Frontal cortex (tissue), 4 donors: ENCODE measurements around the gene BRAF. TPM values are rescaled to one million over a fixed set of nuclear protein-coding genes. Genes with fewer than 3 reads are reported as not detected.
"Not testable (repeated sequence)": the region's sequence is repeated elsewhere in the genome, so short reads cannot be mapped to it uniquely, and the experiment has no call there.

ENCODE experiments used
- DNase-seq, 2 donors: peaks; one replicate each; pipeline ENCODE4 v3.0.0; 2012; ENCODE audit warnings: low spot score in 2 of 2
- FAIRE-seq: peaks from 2 replicates; lab custom pipeline; 2012; peaks lifted over from hg19 to GRCh38; lab: Jason Lieb, UNC
- total RNA-seq: library from RNA; depleted of rRNA; stranded (reverse); fragments of >200 nt; gene quantifications from one replicate; pipeline ENCODE4 v1.2.3, GENCODE V29; 2014
- donor health status: control.
- donor health status: control.
- donor health status: control.

The BRAF gene
- total RNA-seq, 1 donor from 2014 or later = 95.4 TPM

GRCh38 chr7:140810830-140811556 lies 113.7 kb downstream of the BRAF start:
- FAIRE-seq = peak; percentile 34

GRCh38 chr7:140810385-140810784 lies 114.3 kb downstream of the BRAF start:
- DNase-seq = no peak
- FAIRE-seq = no peak

More at GRCh38 chr7:140810830-140811556, 113.7 kb downstream of the BRAF start:
- peak; percentile 14 to 26 for DNase-seq

- DNase-seq (no peak), FAIRE-seq (no peak)
Measured at GRCh38 chr7:140778975-140779374, 145.8 kb downstream of the BRAF start.

GRCh38 chr7:140778568-140778967 lies 146.2 kb downstream of the BRAF start:
- DNase-seq (no peak), FAIRE-seq (no peak)

- FAIRE-seq (no peak), DNase-seq (no peak)
Measured at GRCh38 chr7:140774371-140774770, 150.4 kb downstream of the BRAF start.

- DNase-seq (no peak), FAIRE-seq (no peak)
Measured at GRCh38 chr7:140773104-140773503, 151.6 kb downstream of the BRAF start.

GRCh38 chr7:140771826-140772225 lies 152.9 kb downstream of the BRAF start:
- FAIRE-seq = no peak

GRCh38 chr7:140769852-140770251 lies 154.9 kb downstream of the BRAF start:
- FAIRE-seq (no peak), DNase-seq (no peak)

More at GRCh38 chr7:140771826-140772225, 152.9 kb downstream of the BRAF start:
- DNase-seq = no peak

- no peak for DNase-seq
- FAIRE-seq = no peak
Measured at GRCh38 chr7:140767418-140767817, 157.3 kb downstream of the BRAF start.

GRCh38 chr7:140765441-140765840 lies 159.3 kb downstream of the BRAF start:
- FAIRE-seq, DNase-seq: not testable (repeated sequence)

- not testable (repeated sequence) for FAIRE-seq, DNase-seq
Measured at GRCh38 chr7:140763166-140763565, 161.6 kb downstream of the BRAF start.

- DNase-seq, FAIRE-seq: not testable (repeated sequence)
Measured at GRCh38 chr7:140761375-140761774, 163.4 kb downstream of the BRAF start.

- no peak for DNase-seq
- FAIRE-seq = no peak
Measured at GRCh38 chr7:140754506-140754905, 170.2 kb downstream of the BRAF start.

GRCh38 chr7:140752533-140752932 lies 172.2 kb downstream of the BRAF start:
- no peak for FAIRE-seq
- no peak for DNase-seq

- FAIRE-seq = no peak
- DNase-seq = no peak
Measured at GRCh38 chr7:140746751-140747150, 178.0 kb downstream of the BRAF start.

GRCh38 chr7:140745266-140746058 lies 179.3 kb downstream of the BRAF start:
- no peak for DNase-seq
- FAIRE-seq = no peak

GRCh38 chr7:140744005-140744404 lies 180.7 kb downstream of the BRAF start:
- DNase-seq = no peak
- FAIRE-seq = no peak

GRCh38 chr7:140743255-140743654 lies 181.5 kb downstream of the BRAF start:
- FAIRE-seq, DNase-seq: not testable (repeated sequence)

- FAIRE-seq (no peak), DNase-seq (no peak)
Measured at GRCh38 chr7:140738280-140738679, 186.4 kb downstream of the BRAF start.

- no peak for DNase-seq
- FAIRE-seq = no peak
Measured at GRCh38 chr7:140734729-140735128, 190.0 kb downstream of the BRAF start.

- DNase-seq = no peak
- no peak for FAIRE-seq
Measured at GRCh38 chr7:140734096-140734495, 190.6 kb downstream of the BRAF start.
